AG04450 (cell line): ENCODE data around the gene FLT1. TPM values are rescaled to one million over a fixed set of nuclear protein-coding genes. Genes with fewer than 3 reads are reported as not detected.

Source experiments
- CTCF ChIA-PET: fragments of 300-600, 350-600 bp; formaldehyde crosslinking; extraction: SDS; loops from one replicate; lab custom pipeline; 2022; ENCODE audit warnings: antibody characterized with exemption, inconsistent platforms; lab: Charles Lee
- POLR2A ChIA-PET: fragments of 350-600 bp; formaldehyde crosslinking; extraction: SDS; loops from one replicate; lab custom pipeline; 2021; ENCODE audit warnings: antibody characterized with exemption, inconsistent platforms; lab: Yijun Ruan, JAX
- DNase-seq: peaks from one replicate; pipeline ENCODE4 v3.0.0-alpha.2; 2011; ENCODE audit warnings: low read depth, low spot score
- H3K27ac ChIP-seq: one replicate; pipeline ENCODE4 v1.5.1; 2012; ENCODE audit warnings: low read depth, low read length, control low read depth
- H3K27me3 ChIP-seq: one replicate; pipeline ENCODE4 v1.6.0; 2012; ENCODE audit warnings: low read length; ENCODE audit not compliant: control insufficient read depth, insufficient read depth
- H3K4me3 ChIP-seq: 2 replicates; pipeline ENCODE4 v1.5.1; 2011; ENCODE audit warnings: mild to moderate bottlenecking, low read depth, low read length, control low read depth
- H3K9me3 ChIP-seq: 2 replicates; pipeline ENCODE4 v1.5.1; 2012; ENCODE audit warnings: low read length; ENCODE audit not compliant: control insufficient read depth, insufficient read depth
- CTCF ChIP-seq: IDR thresholded peaks from 2 replicates; pipeline ENCODE4 v1.5.1; 2011; ENCODE audit warnings: low read depth, low read length, control low read depth, inconsistent platforms
- polyA plus RNA-seq: library from polyadenylated mRNA; depleted of rRNA; stranded (reverse); fragments of >200 nt; gene quantifications from 2 replicates; pipeline ENCODE4 v1.2.3, GENCODE V29; 2011

FLT1 gene
- polyA plus RNA-seq, 1 experiment = 2.4 TPM

- no peaks in the 10 kb centered on the region for H3K27me3 ChIP-seq
- ChIA-PET POLR2A (no interaction called here), CTCF (interaction anchor here (0.5 to 3.9 kb wide), 8 partner anchors 15 to 350 kb away, joined by 3 to 29 read pairs (median 3); no protein-coding TSS in a partner anchor)
- H3K27ac ChIP-seq = no peak overlapping the region
- no peak for TF ChIP-seq CTCF
- no peak overlapping the region for H3K4me3 ChIP-seq
- no peaks in the 10 kb centered on the region for H3K9me3 ChIP-seq
- DNase-seq = no peak
These were observed 172.5 kb downstream of the FLT1 start for GRCh38 chr13:28322256-28322905.

GRCh38 chr13:28321756-28322155 lies 173.2 kb downstream of the FLT1 start:
- Histone ChIP-seq H3K9me3 (no peaks in the 10 kb centered on the region), H3K4me3 (no peak overlapping the region), H3K27ac (no peak overlapping the region), H3K27me3 (no peaks in the 10 kb centered on the region)
- ChIA-PET CTCF (no interaction called here), POLR2A (no interaction called here)
- no peak for DNase-seq
- TF ChIP-seq CTCF = no peak

GRCh38 chr13:28320884-28321574 lies 173.9 kb downstream of the FLT1 start:
- Histone ChIP-seq H3K4me3 (no peak overlapping the region), H3K9me3 (no peaks in the 10 kb centered on the region), H3K27me3 (no peaks in the 10 kb centered on the region), H3K27ac (no peak overlapping the region)
- TF ChIP-seq CTCF = no peak
- CTCF ChIA-PET = interaction anchor here (0.6 to 0.9 kb wide), 2 partner anchors 266 to 424 kb away, joined by 3 read pairs; no protein-coding TSS in a partner anchor
- DNase-seq = peak; percentile 54
- POLR2A ChIA-PET = no interaction called here

- POLR2A ChIA-PET = no interaction called here
- no peaks in the 10 kb centered on the region for H3K9me3 ChIP-seq
- no peak for DNase-seq
- no peak for TF ChIP-seq CTCF
- no peaks in the 10 kb centered on the region for H3K27me3 ChIP-seq
- H3K27ac ChIP-seq = no peak overlapping the region
- CTCF ChIA-PET = interaction anchor here (0.5 to 0.9 kb wide), 3 partner anchors 265 to 477 kb away, joined by 3 to 4 read pairs (median 3); no protein-coding TSS in a partner anchor
- no peak overlapping the region for H3K4me3 ChIP-seq
These were observed 174.7 kb downstream of the FLT1 start for GRCh38 chr13:28320209-28320608.

GRCh38 chr13:28319528-28319927 lies 175.4 kb downstream of the FLT1 start:
- POLR2A ChIA-PET = no interaction called here
- Histone ChIP-seq H3K27ac (no peak overlapping the region), H3K9me3 (no peaks in the 10 kb centered on the region), H3K27me3 (no peaks in the 10 kb centered on the region), H3K4me3 (no peak overlapping the region)
- TF ChIP-seq CTCF = no peak
- DNase-seq = no peak
- CTCF ChIA-PET = interaction anchor here (0.5 kb wide), 1 partner anchor 477 kb away, joined by 4 read pairs; no protein-coding TSS in a partner anchor
